NT2/D1 (cell line): Measurements from ENCODE around the gene UCP2.

Experiments used
- DNase-seq: peaks from one replicate; pipeline ENCODE4 v3.0.0-alpha.2; 2011; ENCODE audit warnings: low read depth, low spot score
- H3K27me3 ChIP-seq: 2 replicates; pipeline ENCODE4 v1.6.0; 2011; ENCODE audit warnings: mild to moderate bottlenecking; ENCODE audit not compliant: insufficient read length, insufficient read depth
- H3K36me3 ChIP-seq: 2 replicates; pipeline ENCODE4 v1.6.1; 2011; ENCODE audit warnings: mild to moderate bottlenecking, low read length, mixed read lengths; ENCODE audit not compliant: insufficient read depth, insufficient read length
- H3K4me1 ChIP-seq: 2 replicates; pipeline ENCODE4 v1.5.1; 2011; ENCODE audit not compliant: insufficient read depth, insufficient read length
- H3K4me3 ChIP-seq: 2 replicates; pipeline ENCODE4 v1.5.1; 2011; ENCODE audit warnings: low read depth; ENCODE audit not compliant: insufficient read length
- H3K9ac ChIP-seq: 2 replicates; pipeline ENCODE4 v1.6.0; 2011; ENCODE audit warnings: low read depth; ENCODE audit not compliant: insufficient read length
- H3K9me3 ChIP-seq: 2 replicates; pipeline ENCODE4 v1.5.1; 2011; ENCODE audit warnings: mild to moderate bottlenecking, low read length; ENCODE audit not compliant: insufficient read depth
- SUZ12 ChIP-seq: IDR thresholded peaks from 2 replicates; pipeline ENCODE4 v1.6.1; 2011; ENCODE audit not compliant: insufficient read length, insufficient read depth; ENCODE audit errors: extremely low read depth
- YY1 ChIP-seq: IDR thresholded peaks from 2 replicates; pipeline ENCODE4 v1.6.1; 2011; ENCODE audit not compliant: insufficient read length, insufficient read depth
- ZNF274 ChIP-seq: IDR thresholded peaks from 2 replicates; pipeline ENCODE4 v1.6.1; 2011; ENCODE audit warnings: mild to moderate bottlenecking, low read depth, low read length

The UCP2 gene

GRCh38 chr11:74021998-74022397 is 39.4 kb upstream of the UCP2 start:
- peaks cover 25% of the 10 kb centered on the region for H3K36me3 ChIP-seq
- TF ChIP-seq YY1 = no peak
- no peak for TF ChIP-seq SUZ12
- TF ChIP-seq ZNF274 = no peak
- DNase-seq = no peak
- no peaks in the 10 kb centered on the region for H3K9me3 ChIP-seq
- H3K9ac ChIP-seq = no peak overlapping the region
- H3K4me1 ChIP-seq = peaks cover 2% of the 10 kb centered on the region
- no peaks in the 10 kb centered on the region for H3K27me3 ChIP-seq
- no peak overlapping the region for H3K4me3 ChIP-seq

GRCh38 chr11:74020539-74020938 is 37.9 kb upstream of the UCP2 start:
- DNase-seq = no peak
- Histone ChIP-seq H3K27me3 (no peaks in the 10 kb centered on the region), H3K4me3 (no peak overlapping the region), H3K36me3 (peaks cover 32% of the 10 kb centered on the region), H3K4me1 (peaks cover 2% of the 10 kb centered on the region), H3K9ac (no peak overlapping the region), H3K9me3 (no peaks in the 10 kb centered on the region)
- TF ChIP-seq SUZ12 (no peak), YY1 (no peak)

GRCh38 chr11:74019860-74020259 is 37.2 kb upstream of the UCP2 start:
- Histone ChIP-seq H3K9ac (no peak overlapping the region), H3K27me3 (no peaks in the 10 kb centered on the region), H3K4me3 (no peak overlapping the region), H3K36me3 (peaks cover 35% of the 10 kb centered on the region), H3K9me3 (no peaks in the 10 kb centered on the region), H3K4me1 (peaks cover 2% of the 10 kb centered on the region)
- DNase-seq = no peak
- TF ChIP-seq ZNF274 (no peak), SUZ12 (no peak), YY1 (no peak)

DNA sequence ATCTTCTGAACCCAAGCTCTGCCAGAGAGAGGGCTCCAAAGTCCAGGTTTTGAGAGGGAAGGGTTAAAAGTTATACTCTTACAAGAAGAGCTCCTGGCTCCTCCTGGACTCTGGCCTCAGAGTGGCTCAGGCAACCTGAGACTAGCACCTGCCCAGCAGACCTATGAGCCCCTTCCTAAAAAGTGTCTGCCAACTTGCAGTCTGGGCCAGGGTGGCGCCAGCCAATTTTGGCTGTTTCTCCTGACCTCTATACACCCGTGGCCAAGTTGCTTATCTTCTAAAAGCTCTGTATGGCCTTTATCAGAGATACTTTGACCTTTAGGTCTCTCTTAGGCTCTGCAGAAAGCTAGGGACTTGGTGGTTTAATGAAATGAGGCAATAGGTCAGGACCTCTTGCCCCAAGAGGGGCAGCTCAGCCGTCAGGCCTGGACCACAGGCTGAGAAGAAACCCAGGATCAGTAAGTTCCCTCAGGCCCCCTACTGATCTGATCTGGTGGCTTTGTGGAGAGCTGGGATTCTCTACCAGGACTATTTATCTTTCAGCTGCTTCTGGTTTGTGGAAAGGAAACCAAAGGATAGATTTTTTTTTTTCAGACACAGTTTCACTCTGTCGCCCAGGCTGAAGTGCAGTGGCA is 36.6 kb upstream of the UCP2 start:
- Histone ChIP-seq H3K36me3 (peaks cover 37% of the 10 kb centered on the region), H3K4me1 (peaks cover 2% of the 10 kb centered on the region), H3K9ac (no peak overlapping the region), H3K9me3 (no peaks in the 10 kb centered on the region), H3K4me3 (no peak overlapping the region), H3K27me3 (no peaks in the 10 kb centered on the region)
- TF ChIP-seq YY1 = no peak
- TF ChIP-seq SUZ12 = no peak
- TF ChIP-seq ZNF274 = no peak
- no peak for DNase-seq

DNA sequence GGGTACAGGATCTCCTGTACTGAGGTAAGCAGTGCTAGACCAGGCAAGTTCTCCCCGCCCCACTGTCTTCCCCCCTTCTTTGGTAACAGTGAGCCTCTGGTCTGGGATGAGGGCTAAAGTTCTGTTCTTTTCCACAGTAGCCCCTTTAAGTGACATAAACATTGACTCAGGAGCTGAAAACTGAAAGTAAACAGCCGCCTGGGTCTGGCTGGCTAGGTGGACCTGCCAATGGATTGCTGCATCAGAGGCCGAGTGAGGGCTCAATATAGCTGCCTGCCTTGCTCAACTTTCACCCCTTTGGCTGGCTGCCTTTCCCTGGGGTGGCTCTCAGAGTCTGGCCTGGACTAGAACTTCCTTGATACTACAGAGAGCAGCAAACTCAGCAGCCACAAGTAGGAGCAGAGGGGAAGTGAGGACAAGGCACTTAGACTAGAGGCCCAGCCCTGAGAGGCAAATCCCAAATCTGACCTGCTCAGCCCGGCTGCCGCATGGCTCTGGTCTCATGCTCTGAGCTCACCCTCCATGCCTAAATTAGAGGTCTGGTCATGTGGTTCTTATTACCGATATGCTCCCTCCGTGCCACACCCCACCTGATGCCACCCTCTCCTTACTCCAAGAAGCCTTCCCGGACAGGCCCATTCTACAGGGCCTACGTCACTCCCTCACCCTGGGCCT is 35.8 kb upstream of the UCP2 start:
- H3K27me3 ChIP-seq = no peaks in the 10 kb centered on the region
- H3K36me3 ChIP-seq = peaks cover 39% of the 10 kb centered on the region
- TF ChIP-seq ZNF274 = no peak
- TF ChIP-seq YY1 = no peak
- TF ChIP-seq SUZ12 = no peak
- H3K4me3 ChIP-seq = no peak overlapping the region
- H3K4me1 ChIP-seq = peaks cover 2% of the 10 kb centered on the region
- no peaks in the 10 kb centered on the region for H3K9me3 ChIP-seq
- DNase-seq = no peak
- H3K9ac ChIP-seq = no peak overlapping the region

DNA sequence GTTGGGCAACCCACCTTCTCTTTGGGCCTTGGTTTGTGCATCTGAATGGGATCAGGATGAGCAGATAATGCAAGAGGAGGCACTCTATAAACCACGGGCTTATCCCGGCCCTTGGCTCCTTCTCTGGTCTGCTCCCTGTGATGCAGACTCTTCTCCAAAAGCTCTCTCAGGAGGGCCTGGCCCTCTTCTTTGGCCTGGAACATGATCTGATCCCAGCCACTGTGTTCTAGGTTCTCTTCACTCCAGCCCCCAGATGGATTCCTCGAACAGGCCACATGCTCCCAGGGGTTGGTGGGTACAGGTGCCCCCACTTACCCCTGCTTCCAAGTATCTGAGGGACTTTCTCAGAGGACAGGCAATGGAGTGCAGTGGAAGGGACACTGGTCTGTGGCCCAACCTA is 35.0 kb upstream of the UCP2 start:
- no peak for TF ChIP-seq YY1
- Histone ChIP-seq H3K36me3 (peaks cover 47% of the 10 kb centered on the region), H3K9ac (no peak overlapping the region), H3K4me1 (peaks cover 2% of the 10 kb centered on the region), H3K4me3 (no peak overlapping the region), H3K27me3 (no peaks in the 10 kb centered on the region), H3K9me3 (no peaks in the 10 kb centered on the region)
- no peak for DNase-seq

- Histone ChIP-seq H3K36me3 (peaks cover 53% of the 10 kb centered on the region), H3K4me3 (no peak overlapping the region), H3K4me1 (peaks cover 2% of the 10 kb centered on the region), H3K9ac (no peak overlapping the region), H3K9me3 (no peaks in the 10 kb centered on the region), H3K27me3 (no peaks in the 10 kb centered on the region)
- TF ChIP-seq YY1 (no peak), SUZ12 (no peak), ZNF274 (no peak)
- DNase-seq = no peak
Measured at GRCh38 chr11:74015919-74016684, 33.5 kb upstream of the UCP2 start.

DNA sequence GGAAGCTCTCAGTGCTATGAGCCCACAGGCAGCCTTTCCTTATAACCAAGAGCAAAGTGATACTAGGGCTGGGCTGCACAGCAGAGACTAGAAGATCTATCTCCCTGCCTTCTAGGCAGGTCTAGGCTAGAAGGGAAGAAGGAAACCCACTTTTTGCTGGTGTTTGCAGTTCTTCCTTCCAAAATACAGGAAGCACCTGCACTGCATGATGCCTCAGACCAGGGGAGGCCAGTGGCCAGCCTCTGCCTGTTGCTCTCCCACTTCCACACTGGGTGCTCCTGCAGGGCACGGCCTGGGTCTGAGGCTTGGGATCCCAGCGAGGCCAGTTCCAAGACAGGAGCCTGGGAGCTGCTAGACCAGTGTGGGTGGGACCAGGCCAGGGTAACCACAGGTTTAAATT is 32.2 kb upstream of the UCP2 start:
- TF ChIP-seq SUZ12 = no peak
- TF ChIP-seq ZNF274 = no peak
- Histone ChIP-seq H3K4me3 (no peak overlapping the region), H3K9me3 (no peaks in the 10 kb centered on the region), H3K36me3 (peaks cover 51% of the 10 kb centered on the region), H3K27me3 (no peaks in the 10 kb centered on the region), H3K9ac (no peak overlapping the region), H3K4me1 (peaks cover 2% of the 10 kb centered on the region)
- DNase-seq = no peak
